H1 (cell line): Measurements from ENCODE around the gene PLXND1. TPM values are rescaled to one million over a fixed set of nuclear protein-coding genes. Genes with fewer than 3 reads are reported as not detected.

Source experiments
- SRF ChIP-seq: IDR thresholded peaks from 2 replicates; pipeline ENCODE4 v1.6.1; 2011; ENCODE audit warnings: mild to moderate bottlenecking, low read depth, low read length, moderate library complexity
- polyA plus RNA-seq, 7 experiments: library from polyadenylated mRNA; depleted of rRNA in 3 of 7; stranded (reverse) in 5 of 7; unstranded in 2 of 7; fragments of >200 nt in 5 of 7; fragments of 200-250 nt in 2 of 7; gene quantifications; 1 replicate in 5 of 7; 2 replicates in 1 of 7; 4 replicates in 1 of 7; pipeline versions ENCODE4 v1.2.1 to v1.2.3, GENCODE V29; 2011 to 2013; ENCODE audit warnings: missing spikeins in 2 of 7, mixed read lengths in 2 of 7
- total RNA-seq: library from RNA; stranded (reverse); fragmentation: NEBNext Ultra II Directional; extraction: Animal tissue kit (Norgen Biotek cat#: 25700); gene quantifications from 2 replicates; pipeline ENCODE4 v1.2.1, GENCODE V29; 2021
- TF ChIP-seq, protein P1 (sequence below): IDR thresholded peaks from 2 replicates; pipeline ENCODE4 v1.6.1; 2012; ENCODE audit warnings: inconsistent platforms

PLXND1 gene
- total and polyA plus RNA-seq, 2 of the 8 experiments (the other 6 are each of a cell fraction or from before 2014, with no cell fraction given): 17.7 to 66.4 TPM

DNA sequence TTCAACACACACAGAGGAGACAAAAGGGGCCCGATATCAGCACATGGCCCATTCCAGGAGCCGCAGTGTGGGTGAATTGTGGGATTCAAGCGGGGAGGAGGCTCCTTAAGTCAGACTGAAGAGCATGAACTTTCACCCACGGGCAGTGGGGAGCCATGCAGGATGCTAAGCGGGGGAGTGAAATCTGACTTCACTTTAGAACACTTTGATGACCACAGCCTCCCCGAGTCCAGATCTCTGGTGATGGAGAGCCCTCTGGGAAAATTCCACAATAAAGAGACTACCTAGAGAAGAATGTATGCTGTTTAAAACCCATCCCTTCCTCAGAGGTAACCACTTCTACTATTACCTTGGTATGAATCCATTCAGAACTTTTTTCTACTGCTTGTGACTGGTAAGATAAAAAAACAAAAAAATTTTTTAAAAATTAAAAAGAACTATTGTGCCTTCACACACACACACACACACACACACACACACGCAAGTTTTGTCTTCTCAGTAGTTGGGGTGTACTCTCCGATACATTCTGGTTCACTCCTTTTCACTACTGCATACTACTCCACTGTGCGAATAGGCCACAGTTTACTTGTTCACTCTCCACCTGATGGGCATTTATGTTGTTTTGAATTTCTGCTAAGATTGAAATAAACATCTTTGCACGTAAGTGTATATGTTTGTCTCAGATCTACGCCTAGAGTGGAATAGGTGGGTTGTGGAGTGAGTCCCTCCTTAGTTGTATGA lies 65.5 kb downstream of the PLXND1 start (continued):
- TF ChIP-seq SRF: no peak
- TF ChIP-seq, protein P1, sequence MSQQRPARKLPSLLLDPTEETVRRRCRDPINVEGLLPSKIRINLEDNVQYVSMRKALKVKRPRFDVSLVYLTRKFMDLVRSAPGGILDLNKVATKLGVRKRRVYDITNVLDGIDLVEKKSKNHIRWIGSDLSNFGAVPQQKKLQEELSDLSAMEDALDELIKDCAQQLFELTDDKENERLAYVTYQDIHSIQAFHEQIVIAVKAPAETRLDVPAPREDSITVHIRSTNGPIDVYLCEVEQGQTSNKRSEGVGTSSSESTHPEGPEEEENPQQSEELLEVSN: no peak
